ENCODE measurements around the gene ALKBH2.

ALKBH2 gene

DNA sequence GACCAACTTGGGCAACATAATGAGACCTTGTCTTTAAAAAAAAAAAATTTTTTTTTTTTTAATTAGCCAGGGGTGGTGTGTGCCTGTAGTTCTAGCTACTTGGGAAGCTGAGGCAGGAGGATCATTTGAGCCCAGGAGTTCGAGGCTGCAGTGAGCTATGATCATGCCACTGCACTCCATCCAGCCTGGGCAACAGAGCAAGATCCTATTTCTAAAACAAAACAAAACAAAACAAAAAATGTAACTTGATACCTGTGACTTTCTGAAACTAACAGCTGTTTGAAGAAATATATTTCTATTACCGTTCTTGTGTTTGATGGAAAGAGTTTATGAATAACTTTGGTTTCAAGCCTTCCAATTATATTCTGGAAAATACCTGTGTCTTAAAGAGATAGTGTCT, 21.4 kb upstream of the ALKBH2 start:
- in situ Hi-C loops (cut with HindIII; ENCODE audit: low sequenced_read_pairs) = no loop called here

DNA sequence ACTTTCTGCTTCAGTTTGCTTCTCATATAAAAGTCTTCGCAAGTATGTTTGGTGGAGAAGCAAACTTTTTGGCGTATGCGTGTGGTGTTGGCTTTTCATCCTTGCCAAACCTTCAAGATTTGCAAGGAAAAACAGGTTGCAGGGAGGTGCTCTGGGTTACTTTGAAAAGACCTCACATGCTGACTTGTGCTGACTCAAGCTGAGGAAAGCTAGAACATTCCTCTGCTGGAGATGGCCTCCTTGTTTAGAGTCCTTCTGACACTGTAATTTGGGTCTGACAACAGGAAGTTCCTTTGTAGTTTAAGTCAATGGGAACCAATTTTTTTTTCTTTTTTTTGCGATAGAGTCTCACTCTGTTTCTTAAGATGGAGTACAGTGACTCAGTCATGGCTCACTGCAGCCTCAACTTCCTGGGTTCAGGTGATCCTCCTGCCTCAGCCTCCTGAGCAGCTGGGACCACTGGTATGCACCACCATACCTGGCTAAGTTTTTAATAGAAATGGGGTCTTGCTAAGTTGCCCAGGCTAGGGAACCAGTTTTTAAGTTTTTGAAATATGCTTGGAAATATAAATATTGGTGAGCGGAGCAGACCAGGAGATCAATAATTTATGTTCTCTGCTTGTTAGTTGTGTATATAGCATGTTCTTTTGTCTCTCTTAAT, 20.5 kb upstream of the ALKBH2 start:
- in situ Hi-C loops (cut with HindIII; ENCODE audit: low sequenced_read_pairs) = no loop called here

DNA sequence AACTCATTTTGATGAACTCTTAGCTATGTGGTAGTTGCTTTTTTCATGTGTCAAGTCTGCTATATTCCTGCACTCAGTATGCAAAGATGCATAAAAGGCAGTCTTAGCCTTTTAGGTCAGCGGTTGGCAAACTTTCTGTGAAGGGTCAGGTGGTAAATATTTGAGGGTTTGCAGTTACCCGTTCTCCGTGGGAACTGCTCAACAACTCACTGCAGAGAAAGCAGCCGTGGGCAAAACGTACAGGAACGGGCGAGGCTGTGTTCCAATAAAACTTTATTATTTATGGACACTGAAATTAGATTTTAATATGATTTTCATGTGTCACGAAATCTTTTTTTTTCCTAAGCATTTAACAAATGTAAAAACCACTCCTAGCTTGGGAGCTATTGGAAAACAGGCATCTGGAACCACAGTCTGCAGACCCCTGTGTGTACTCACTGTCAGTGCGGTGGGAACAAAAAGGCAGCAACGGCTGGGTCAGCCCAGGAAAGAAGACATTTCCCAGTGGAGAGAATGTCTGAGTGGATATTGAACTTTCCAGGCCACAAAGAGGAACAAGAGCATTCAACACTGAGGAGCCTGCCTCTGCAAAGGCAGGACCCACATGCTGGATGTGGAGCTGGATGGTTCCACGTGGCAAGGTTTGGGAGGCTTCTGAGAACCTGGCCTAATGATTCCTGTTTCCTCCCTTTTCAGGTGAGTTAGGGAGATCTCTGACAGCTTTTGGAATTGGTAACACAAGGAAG, 19.6 kb upstream of the ALKBH2 start:
- in situ Hi-C loops (cut with HindIII; ENCODE audit: low sequenced_read_pairs) = no loop called here

GRCh38 chr12:109110988-109111495, 17.8 kb upstream of the ALKBH2 start:
- in situ Hi-C loops (cut with HindIII; ENCODE audit: low sequenced_read_pairs) = no loop called here

GRCh38 chr12:109109746-109110350, 16.6 kb upstream of the ALKBH2 start:
- in situ Hi-C loops (cut with HindIII; ENCODE audit: low sequenced_read_pairs) = no loop called here

GRCh38 chr12:109105176-109105575, 11.9 kb upstream of the ALKBH2 start:
- in situ Hi-C loops (cut with HindIII; ENCODE audit: low sequenced_read_pairs) = no loop called here

GRCh38 chr12:109102491-109102890, 9.2 kb upstream of the ALKBH2 start:
- in situ Hi-C loops (cut with HindIII; ENCODE audit: low sequenced_read_pairs) = no loop called here

- in situ Hi-C loops (cut with HindIII; ENCODE audit: low sequenced_read_pairs) = no loop called here
Observed at GRCh38 chr12:109100741-109101140, 7.5 kb upstream of the ALKBH2 start.

DNA sequence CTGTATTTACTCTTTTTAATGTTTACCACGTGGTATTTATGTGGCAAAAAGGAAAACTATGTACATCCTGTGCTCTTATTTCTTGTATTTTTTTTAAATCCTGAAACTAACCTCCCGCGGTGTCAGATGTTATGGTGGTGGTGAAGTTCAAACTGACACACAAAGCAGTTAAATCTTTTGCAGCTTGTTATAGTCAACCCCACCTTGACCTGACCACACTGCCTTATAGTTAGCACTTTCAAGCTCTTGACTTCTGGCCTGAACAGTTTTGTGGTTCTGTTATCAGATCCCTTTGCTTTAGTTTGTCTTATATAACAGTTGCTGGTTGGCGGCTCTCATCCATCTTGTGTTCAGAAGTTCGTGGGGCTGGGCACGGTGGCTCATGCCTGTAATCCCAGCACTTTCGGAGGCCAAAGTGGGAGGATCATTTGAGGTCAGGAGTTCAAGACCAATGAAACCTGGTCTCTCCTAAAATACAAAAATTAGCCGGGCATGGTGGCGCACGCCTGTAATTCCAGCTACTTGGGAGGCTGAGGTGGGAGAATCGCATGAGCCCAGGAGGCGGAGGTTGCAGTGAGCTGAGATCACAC, 6.3 kb upstream of the ALKBH2 start:
- in situ Hi-C loops (cut with HindIII; ENCODE audit: low sequenced_read_pairs) = no loop called here

GRCh38 chr12:109098651-109099050, 5.4 kb upstream of the ALKBH2 start:
- in situ Hi-C loops (cut with HindIII; ENCODE audit: low sequenced_read_pairs) = no loop called here

DNA sequence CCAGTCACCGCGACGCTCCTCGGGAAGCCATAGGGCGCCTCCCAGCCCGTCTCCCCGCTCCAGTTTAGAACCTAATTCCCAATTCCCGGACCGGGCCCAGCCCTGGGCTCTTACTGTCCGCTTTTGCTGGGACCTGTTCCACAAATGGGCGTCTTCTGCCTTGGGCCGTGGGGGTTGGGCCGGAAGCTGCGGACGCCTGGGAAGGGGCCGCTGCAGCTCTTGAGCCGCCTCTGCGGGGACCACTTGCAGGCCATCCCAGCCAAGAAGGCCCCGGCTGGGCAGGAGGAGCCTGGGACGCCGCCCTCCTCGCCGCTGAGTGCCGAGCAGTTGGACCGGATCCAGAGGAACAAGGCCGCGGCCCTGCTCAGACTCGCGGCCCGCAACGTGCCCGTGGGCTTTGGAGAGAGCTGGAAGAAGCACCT, 4.9 kb upstream of the ALKBH2 start:
- in situ Hi-C loops (cut with HindIII; ENCODE audit: low sequenced_read_pairs) = no loop called here

GRCh38 chr12:109097435-109098182, 4.3 kb upstream of the ALKBH2 start, which contains the start of gene UNG:
TSS of gene UNG (plus strand) at chr12:109097597. CDS start at chr12:109097680, 83 bp downstream.
- in situ Hi-C loops (cut with HindIII; ENCODE audit: low sequenced_read_pairs) = no loop called here

DNA sequence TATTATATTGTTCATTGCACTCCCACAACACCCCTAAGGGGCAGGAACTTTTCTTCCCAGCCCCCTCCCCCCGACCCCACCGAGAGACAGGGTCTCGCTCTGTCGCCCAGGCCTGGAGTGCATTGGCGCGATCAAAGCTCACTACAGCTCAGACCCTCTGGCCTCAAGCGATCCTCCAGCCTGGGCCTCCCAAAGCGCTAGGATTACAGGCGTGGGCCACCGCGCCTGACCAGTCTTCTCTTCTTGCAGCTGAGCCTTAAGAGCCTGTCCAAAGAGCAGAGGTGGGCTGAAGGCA, 3.8 kb upstream of the ALKBH2 start:
- in situ Hi-C loops (cut with HindIII; ENCODE audit: low sequenced_read_pairs) = no loop called here

GRCh38 chr12:109092497-109093021, 713 bp downstream of the ALKBH2 start:
- in situ Hi-C loops (cut with HindIII; ENCODE audit: low sequenced_read_pairs) = no loop called here

- in situ Hi-C loops (cut with HindIII; ENCODE audit: low sequenced_read_pairs) = no loop called here
Observed at GRCh38 chr12:109089683-109090082, 3.6 kb downstream of the ALKBH2 start.

DNA sequence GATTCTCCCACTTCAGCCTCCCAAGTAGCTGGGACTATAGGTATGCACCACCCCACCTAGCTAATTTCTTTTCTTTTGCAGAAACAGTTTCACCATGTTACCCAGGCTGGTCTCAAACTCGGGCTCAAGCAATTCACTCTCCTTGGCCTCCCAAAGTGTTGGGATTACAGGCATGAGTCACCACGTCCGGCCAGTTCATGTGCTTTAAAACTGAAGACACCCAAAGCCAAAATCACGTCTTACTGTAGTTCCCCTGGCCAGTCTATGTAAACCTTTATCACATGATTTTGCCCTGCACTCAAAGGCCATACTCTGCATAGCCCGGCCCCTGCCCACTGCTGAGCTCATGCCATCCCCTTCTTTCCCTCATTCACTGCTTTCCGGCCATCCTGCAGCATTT, 4.5 kb downstream of the ALKBH2 start:
- in situ Hi-C loops (cut with HindIII; ENCODE audit: low sequenced_read_pairs) = no loop called here

DNA sequence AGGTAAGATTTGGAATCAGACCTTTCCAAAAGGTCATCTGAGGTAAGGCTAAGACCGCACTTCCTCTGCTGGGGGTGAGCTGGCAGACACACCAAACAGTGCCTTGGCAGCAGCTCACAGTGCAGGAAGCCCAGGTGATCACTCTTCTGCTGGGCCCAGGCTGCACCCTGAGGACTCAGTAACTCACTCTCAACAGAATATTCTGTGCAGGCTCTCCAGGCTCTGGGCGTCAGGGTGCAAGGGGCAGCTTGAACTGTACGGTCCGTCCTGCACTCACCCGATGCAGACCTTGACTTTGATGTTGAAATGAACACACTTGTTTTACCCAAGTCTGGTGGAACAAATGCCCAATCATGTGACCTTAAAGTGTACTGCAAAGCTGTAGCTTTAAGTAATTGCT, 6.0 kb downstream of the ALKBH2 start:
- in situ Hi-C loops (cut with HindIII; ENCODE audit: low sequenced_read_pairs) = no loop called here

GRCh38 chr12:109085590-109085989, 7.7 kb downstream of the ALKBH2 start:
- in situ Hi-C loops (cut with HindIII; ENCODE audit: low sequenced_read_pairs) = no loop called here

- in situ Hi-C loops (cut with HindIII; ENCODE audit: low sequenced_read_pairs) = no loop called here
Observed at GRCh38 chr12:109084425-109084824, 8.8 kb downstream of the ALKBH2 start.

GRCh38 chr12:109082751-109083150, 10.5 kb downstream of the ALKBH2 start:
- in situ Hi-C loops (cut with HindIII; ENCODE audit: low sequenced_read_pairs) = no loop called here

DNA sequence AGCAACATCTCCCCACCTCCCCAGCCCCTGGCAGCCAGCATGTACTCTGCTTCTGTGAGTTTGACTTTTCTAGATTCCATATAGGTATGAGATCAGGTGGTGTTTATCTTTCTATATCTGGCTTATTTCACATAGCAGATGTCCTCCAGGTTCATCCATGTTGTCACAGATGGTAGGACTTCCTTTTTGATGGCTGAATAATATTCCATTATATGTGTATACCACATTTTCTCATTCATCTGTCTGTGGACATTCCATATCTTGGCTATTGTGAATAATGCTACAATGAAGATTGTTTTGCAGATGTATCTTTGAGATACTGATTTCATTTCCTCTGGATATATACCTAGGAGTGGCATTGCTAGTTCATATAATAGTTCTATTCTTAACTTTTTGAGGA, 18.4 kb downstream of the ALKBH2 start:
- in situ Hi-C loops (cut with HindIII; ENCODE audit: low sequenced_read_pairs) = no loop called here

Data from DLD1 (cell line).